A673 (cell line): Measurements from ENCODE around the gene ETS2. TPM values are rescaled to one million over a fixed set of nuclear protein-coding genes. Genes with fewer than 3 reads are reported as not detected.

Experiments
- BruUV-seq: library from RNA; stranded (reverse); fragments of 400-500 nt; replicated peaks from 2 replicates; lab custom pipeline; 2021; lab: Mats Ljungman, UMichigan
- CTCF ChIA-PET: fragments of 300-600 bp; sonication (Branson Sonifier 250); formaldehyde crosslinking; loops from one replicate; lab custom pipeline; 2022; ENCODE audit warnings: antibody characterized with exemption; lab: Charles Lee
- POLR2A ChIA-PET: fragments of 300-600 bp; sonication (Branson Sonifier 250); formaldehyde crosslinking; loops from one replicate; lab custom pipeline; 2022; ENCODE audit warnings: antibody characterized with exemption; ENCODE audit not compliant: low non-redundant PET; lab: Charles Lee
- DNase-seq: peaks from one replicate; pipeline ENCODE4 v3.0.0-alpha.2; 2015; ENCODE audit warnings: low spot score
- H3K27ac ChIP-seq: fragments of 200-600 bp; sonication (generic); 2 replicates; pipeline ENCODE4 v1.5.1; 2016; ENCODE audit warnings: mixed run types, low read depth, mild to moderate bottlenecking, mixed read lengths, antibody characterized with exemption, low read length; ENCODE audit not compliant: poor library complexity, severe bottlenecking
- H3K27me3 ChIP-seq: fragments of 200-600 bp; sonication (generic); replicated peaks from 2 replicates; pipeline ENCODE4 v1.6.1; 2017; ENCODE audit warnings: mixed run types, low read depth, mild to moderate bottlenecking, mixed read lengths, antibody characterized with exemption, low read length; ENCODE audit not compliant: insufficient read depth, poor library complexity
- H3K36me3 ChIP-seq: fragments of 200-600 bp; sonication (generic); 2 replicates; pipeline ENCODE4 v1.6.1; 2016; ENCODE audit warnings: mixed run types, mild to moderate bottlenecking, mixed read lengths, antibody characterized with exemption, low read length; ENCODE audit not compliant: insufficient read depth, poor library complexity, severe bottlenecking
- H3K4me1 ChIP-seq: fragments of 200-600 bp; sonication (generic); 2 replicates; pipeline ENCODE4 v1.6.1; 2017; ENCODE audit warnings: mixed run types, mild to moderate bottlenecking, mixed read lengths, antibody characterized with exemption, low read length; ENCODE audit not compliant: insufficient read depth, poor library complexity, severe bottlenecking
- H3K4me3 ChIP-seq: fragments of 200-600 bp; sonication (generic); 2 replicates; pipeline ENCODE4 v1.5.1; 2016; ENCODE audit warnings: low read depth, mixed run types, mild to moderate bottlenecking, mixed read lengths, low read length; ENCODE audit not compliant: poor library complexity, severe bottlenecking
- H3K9me3 ChIP-seq: fragments of 200-600 bp; sonication (generic); 2 replicates; pipeline ENCODE4 v1.6.1; 2016; ENCODE audit warnings: mixed run types, low read depth, mild to moderate bottlenecking, mixed read lengths, antibody characterized with exemption, low read length; ENCODE audit not compliant: poor library complexity, severe bottlenecking
- CTCF ChIP-seq: fragments of 300-800, 200-600 bp; sonication (generic); conservative IDR thresholded peaks from 2 replicates; pipeline ENCODE4 v1.5.1; 2017; ENCODE audit warnings: low read depth, mild to moderate bottlenecking, antibody characterized with exemption, low read length, moderate library complexity, mixed read lengths
- EZH2 ChIP-seq: fragments of 200-600 bp; sonication (generic); IDR thresholded peaks from 2 replicates; pipeline ENCODE4 v1.6.1; 2017; ENCODE audit warnings: borderline replicate concordance, low read depth, mild to moderate bottlenecking, mixed read lengths, antibody characterized with exemption, low read length; ENCODE audit not compliant: poor library complexity, severe bottlenecking
- intact Hi-C: fragments of 100-400 bp; cut with micrococcal nuclease; formaldehyde crosslinking; loops from one replicate; pipeline ENCODE4 v1.10.0; 2022; ENCODE audit not compliant: unreplicated experiment
- total RNA-seq: library from RNA; stranded (reverse); gene quantifications from 2 replicates; pipeline ENCODE4 v1.2.3, GENCODE V29; 2021

Gene ETS2
- total RNA-seq, 1 experiment from 2014 or later = 45.6 TPM

DNA sequence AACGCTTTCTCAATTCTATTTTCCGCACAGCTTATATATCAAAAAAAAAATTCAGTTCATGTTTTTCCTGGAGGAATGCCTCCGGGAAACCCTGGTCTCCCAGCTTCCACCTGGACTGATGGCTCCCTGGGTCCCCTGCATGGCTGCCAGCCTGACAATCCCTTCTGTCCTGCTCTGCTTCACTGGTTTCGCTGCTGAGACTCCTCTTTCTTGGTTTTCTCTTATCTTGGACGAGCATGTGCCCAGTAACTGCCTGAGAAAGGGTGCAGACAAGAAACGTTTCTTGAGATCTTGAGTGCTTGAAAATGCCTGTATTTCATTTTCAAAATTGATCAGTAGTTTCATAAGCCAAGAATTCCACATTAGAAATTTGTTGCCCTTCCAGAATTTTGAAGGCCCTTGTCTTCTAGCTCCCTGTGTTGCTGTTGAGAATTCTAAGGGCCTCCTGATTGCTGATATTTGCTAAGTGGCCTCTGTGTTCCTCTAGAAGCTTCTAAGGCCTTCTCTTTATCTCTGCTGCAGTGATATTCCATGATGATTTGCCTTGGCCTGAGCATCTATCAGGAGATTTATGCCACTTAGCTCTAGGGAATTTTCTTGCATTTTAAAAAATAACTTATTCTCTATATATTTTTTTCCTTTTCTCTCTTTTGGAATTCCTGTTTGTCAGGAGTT, 44.7 kb downstream of the ETS2 start:
- Histone ChIP-seq H3K4me3 (no peak overlapping the region), H3K27ac (no peak overlapping the region), H3K36me3 (no peaks in the 10 kb centered on the region), H3K9me3 (no peaks in the 10 kb centered on the region), H3K4me1 (no peaks in the 10 kb centered on the region), H3K27me3 (no peaks in the 10 kb centered on the region)
- ChIA-PET POLR2A (no interaction called here), CTCF (no interaction called here)
- intact Hi-C loops = no loop called here
- no TSS peak for BruUV-seq
- DNase-seq = no peak
- TF ChIP-seq CTCF (no peak), EZH2 (no peak)

GRCh38 chr21:38851101-38851500, 45.4 kb downstream of the ETS2 start:
- no peak for DNase-seq
- BruUV-seq = no TSS peak
- no peak overlapping the region for H3K4me3 ChIP-seq
- H3K36me3 ChIP-seq = no peaks in the 10 kb centered on the region
- H3K27me3 ChIP-seq = no peaks in the 10 kb centered on the region
- intact Hi-C loops = no loop called here
- ChIA-PET POLR2A (no interaction called here), CTCF (no interaction called here)
- H3K9me3 ChIP-seq = no peaks in the 10 kb centered on the region
- TF ChIP-seq EZH2 (no peak), CTCF (no peak)
- no peaks in the 10 kb centered on the region for H3K4me1 ChIP-seq
- no peak overlapping the region for H3K27ac ChIP-seq

DNA sequence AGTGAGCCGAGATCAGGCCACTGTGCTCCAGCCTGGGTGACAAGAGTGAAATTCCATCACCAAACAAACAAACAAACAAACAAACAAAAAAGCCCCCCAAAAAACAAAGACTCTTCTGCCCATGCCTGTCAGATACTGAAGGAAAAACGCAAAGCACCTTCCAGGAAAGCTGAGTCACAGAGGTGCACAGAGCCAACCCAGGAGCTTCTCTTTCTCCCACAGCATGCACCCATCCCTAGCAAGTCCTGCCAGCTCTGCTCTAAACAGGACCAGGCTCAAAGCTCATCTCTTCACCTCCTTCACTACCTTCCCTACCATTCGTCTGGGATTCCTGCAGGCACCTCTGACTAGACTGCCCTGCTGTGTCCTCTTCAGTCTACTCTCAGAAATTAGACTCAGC, 46.5 kb downstream of the ETS2 start:
- Histone ChIP-seq H3K4me3 (no peak overlapping the region), H3K27ac (no peak overlapping the region), H3K4me1 (no peaks in the 10 kb centered on the region), H3K27me3 (no peaks in the 10 kb centered on the region), H3K9me3 (no peaks in the 10 kb centered on the region), H3K36me3 (no peaks in the 10 kb centered on the region)
- CTCF ChIA-PET = no interaction called here
- DNase-seq = no peak
- TF ChIP-seq EZH2 (no peak), CTCF (no peak)
- intact Hi-C loops = no loop called here
- BruUV-seq = no TSS peak
- POLR2A ChIA-PET = no interaction called here
